ENCODE measurements around the gene LPCAT1. TPM values are rescaled to one million over a fixed set of nuclear protein-coding genes. Genes with fewer than 3 reads are reported as not detected.

The LPCAT1 gene
- total RNA-seq, 4 donors from 2014 or later = 23.4 to 45.3 (median 26.8) TPM

- H3K9me3 ChIP-seq = peaks cover 0 to 28% (median 0%) of the 10 kb centered on the region in 4 donors
- peaks cover 0 to 19% of the 10 kb centered on the region in 2 donors for H3K27me3 ChIP-seq
Measured at GRCh38 chr5:1437876-1438559, 85.7 kb downstream of the LPCAT1 start.

DNA sequence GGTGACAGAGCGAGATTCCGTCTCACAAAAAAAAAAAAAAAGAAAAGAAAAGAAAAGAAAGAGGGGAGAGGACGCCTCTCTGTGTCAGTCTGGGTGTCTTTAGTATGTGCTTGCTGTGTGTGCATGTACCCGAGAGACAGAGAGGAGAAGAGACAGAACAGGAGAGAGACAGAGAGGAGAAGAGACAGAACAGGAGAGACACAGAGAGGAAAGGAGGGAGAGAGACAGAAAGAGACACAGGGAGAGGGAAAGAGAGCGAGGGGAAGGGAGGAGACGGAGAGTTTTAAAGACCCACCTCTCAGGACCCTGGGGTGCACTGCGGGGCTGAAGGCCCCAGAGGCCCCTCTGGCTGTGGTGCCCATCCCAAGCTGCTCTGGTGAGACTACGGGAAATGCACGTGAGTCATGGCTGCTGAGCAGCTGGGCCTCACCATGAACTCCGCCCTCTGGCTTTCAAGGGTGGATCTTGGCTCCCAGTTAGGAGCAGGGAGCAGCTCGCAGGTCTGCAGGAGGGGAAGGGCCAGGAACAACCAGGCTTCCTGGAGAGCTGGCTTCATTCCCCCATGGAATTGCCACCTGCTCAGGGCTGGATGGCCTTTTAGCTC lies 86.4 kb downstream of the LPCAT1 start:
- H3K27me3 ChIP-seq = peaks cover 0 to 12% of the 10 kb centered on the region in 2 donors
- H3K4me3 ChIP-seq = no peak overlapping the region
- TF ChIP-seq POLR2A (IDR thresholded peaks at IDR 0.05) = no peak
- TF ChIP-seq EP300 (IDR thresholded peaks at IDR 0.05) = no peak
- TF ChIP-seq, protein P1, sequence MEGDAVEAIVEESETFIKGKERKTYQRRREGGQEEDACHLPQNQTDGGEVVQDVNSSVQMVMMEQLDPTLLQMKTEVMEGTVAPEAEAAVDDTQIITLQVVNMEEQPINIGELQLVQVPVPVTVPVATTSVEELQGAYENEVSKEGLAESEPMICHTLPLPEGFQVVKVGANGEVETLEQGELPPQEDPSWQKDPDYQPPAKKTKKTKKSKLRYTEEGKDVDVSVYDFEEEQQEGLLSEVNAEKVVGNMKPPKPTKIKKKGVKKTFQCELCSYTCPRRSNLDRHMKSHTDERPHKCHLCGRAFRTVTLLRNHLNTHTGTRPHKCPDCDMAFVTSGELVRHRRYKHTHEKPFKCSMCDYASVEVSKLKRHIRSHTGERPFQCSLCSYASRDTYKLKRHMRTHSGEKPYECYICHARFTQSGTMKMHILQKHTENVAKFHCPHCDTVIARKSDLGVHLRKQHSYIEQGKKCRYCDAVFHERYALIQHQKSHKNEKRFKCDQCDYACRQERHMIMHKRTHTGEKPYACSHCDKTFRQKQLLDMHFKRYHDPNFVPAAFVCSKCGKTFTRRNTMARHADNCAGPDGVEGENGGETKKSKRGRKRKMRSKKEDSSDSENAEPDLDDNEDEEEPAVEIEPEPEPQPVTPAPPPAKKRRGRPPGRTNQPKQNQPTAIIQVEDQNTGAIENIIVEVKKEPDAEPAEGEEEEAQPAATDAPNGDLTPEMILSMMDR (IDR thresholded peaks at IDR 0.05) = no peak
- H3K4me1 ChIP-seq = no peaks in the 10 kb centered on the region
- no peak overlapping the region for H3K27ac ChIP-seq
- peaks cover 0 to 31% (median 0%) of the 10 kb centered on the region in 4 donors for H3K9me3 ChIP-seq
- 48 to 54% methylated on average over 11 of the region's 11 CpGs for WGBS, 2 donors
- H3K36me3 ChIP-seq = no peaks in the 10 kb centered on the region
- DNase-seq (ENCODE audit: low spot score in 2 of 2) = no peak

More at GRCh38 chr5:1437876-1438559, 85.7 kb downstream of the LPCAT1 start:
- WGBS, 2 donors = 84 to 88% methylated on average over 25 of the region's 25 CpGs
- no peak for DNase-seq (ENCODE audit: low spot score in 2 of 2)
- H3K27ac ChIP-seq = no peak overlapping the region
- no peak overlapping the region for H3K4me3 ChIP-seq
- TF ChIP-seq EP300 (IDR thresholded peaks at IDR 0.05) (no peak), POLR2A (IDR thresholded peaks at IDR 0.05) (no peak)
- TF ChIP-seq, protein P1 (IDR thresholded peaks at IDR 0.05) = no peak
- H3K4me1 ChIP-seq = no peaks in the 10 kb centered on the region
- no peaks in the 10 kb centered on the region for H3K36me3 ChIP-seq

DNA sequence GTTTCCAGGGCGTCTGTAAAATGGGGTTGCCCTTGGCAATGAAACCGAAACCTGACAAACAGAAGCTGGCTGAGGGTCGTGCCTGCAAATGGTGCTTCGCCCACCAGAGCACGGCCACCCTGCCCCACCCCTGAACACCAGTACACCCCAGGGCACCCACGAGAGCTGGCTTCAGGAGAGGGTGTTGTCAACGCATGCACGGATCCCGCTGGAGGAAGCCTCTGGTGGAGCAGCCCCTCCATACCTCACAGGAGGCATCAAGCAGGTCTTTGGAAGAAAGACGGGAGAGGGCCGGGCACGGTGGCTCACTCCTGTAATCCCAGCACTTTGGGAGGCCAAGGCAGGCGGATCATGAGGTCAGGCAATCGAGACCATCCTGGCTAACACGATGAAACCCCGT lies 87.1 kb downstream of the LPCAT1 start:
- Histone ChIP-seq H3K9me3 (peaks cover 0 to 38% (median 0%) of the 10 kb centered on the region in 4 donors), H3K36me3 (no peaks in the 10 kb centered on the region), H3K27ac (no peak overlapping the region), H3K4me3 (no peak overlapping the region), H3K27me3 (peaks cover 0 to 5% of the 10 kb centered on the region in 2 donors), H3K4me1 (no peaks in the 10 kb centered on the region)
- DNase-seq (ENCODE audit: low spot score in 2 of 2) = no peak
- 86 to 88% methylated on average over 16 of the region's 16 CpGs for WGBS, 2 donors
- TF ChIP-seq POLR2A (IDR thresholded peaks at IDR 0.05) (no peak), EP300 (IDR thresholded peaks at IDR 0.05) (no peak)
- TF ChIP-seq, protein P1 (IDR thresholded peaks at IDR 0.05) = no peak

GRCh38 chr5:1436036-1436435 lies 87.7 kb downstream of the LPCAT1 start:
- DNase-seq (ENCODE audit: low spot score in 2 of 2) = no peak
- WGBS, 2 donors = 79 to 84% methylated on average over 9 of the region's 10 CpGs
- H3K4me3 ChIP-seq = no peak overlapping the region
- H3K27me3 ChIP-seq = no peaks in the 10 kb centered on the region
- peaks cover 0 to 40% (median 0%) of the 10 kb centered on the region in 4 donors for H3K9me3 ChIP-seq
- no peaks in the 10 kb centered on the region for H3K36me3 ChIP-seq
- no peak overlapping the region for H3K27ac ChIP-seq
- TF ChIP-seq EP300 (IDR thresholded peaks at IDR 0.05) (no peak), POLR2A (IDR thresholded peaks at IDR 0.05) (no peak)
- TF ChIP-seq, protein P1 (IDR thresholded peaks at IDR 0.05) = no peak
- H3K4me1 ChIP-seq = no peaks in the 10 kb centered on the region

DNA sequence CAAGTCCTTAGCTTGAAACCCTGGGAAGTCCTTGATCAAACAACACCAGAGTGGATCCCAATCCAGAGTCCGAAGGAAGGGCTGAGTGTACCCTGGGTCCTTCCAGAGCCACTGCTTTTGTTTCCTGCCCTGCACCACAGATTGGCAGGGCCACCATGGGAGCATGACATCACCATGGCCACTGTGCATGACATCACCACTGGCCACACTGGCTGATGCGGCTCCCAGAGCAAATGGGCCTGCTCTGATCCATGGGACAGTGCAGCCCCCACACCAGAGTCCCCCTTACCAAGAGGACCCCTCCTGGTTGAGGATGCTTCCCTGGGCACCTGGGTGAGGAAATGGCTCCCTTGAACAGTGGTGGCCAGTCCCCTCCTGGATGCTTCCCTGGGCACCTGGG lies 88.4 kb downstream of the LPCAT1 start:
- Histone ChIP-seq H3K36me3 (no peaks in the 10 kb centered on the region), H3K4me3 (no peak overlapping the region), H3K27ac (no peak overlapping the region), H3K9me3 (peaks cover 0 to 39% (median 0%) of the 10 kb centered on the region in 4 donors), H3K4me1 (no peaks in the 10 kb centered on the region), H3K27me3 (no peaks in the 10 kb centered on the region)
- 88 to 90% methylated on average over 1 to 2 of the region's 2 CpGs for WGBS, 2 donors
- no peak for DNase-seq (ENCODE audit: low spot score in 2 of 2)
- TF ChIP-seq POLR2A (IDR thresholded peaks at IDR 0.05) (no peak), EP300 (IDR thresholded peaks at IDR 0.05) (no peak)
- TF ChIP-seq, protein P1 (IDR thresholded peaks at IDR 0.05) = no peak

All from tibial nerve (tissue), 4 donors.